ENCODE results near the gene LIMK2. TPM values are rescaled to one million over a fixed set of nuclear protein-coding genes. Genes with fewer than 3 reads are reported as not detected.

Gene LIMK2
- total and polyA plus RNA-seq, 4 donors: 6.6 to 39.2 (median 13.4) TPM

GRCh38 chr22:31185056-31185455, 27.0 kb upstream of the LIMK2 start:
- DNase-seq (ENCODE audit: low spot score): no peak
- no peaks in the 10 kb centered on the region for H3K27me3 ChIP-seq (ENCODE audit: control insufficient read depth in 4 of 4, insufficient read depth in 4 of 4, low read length in 3 of 4)
- H3K4me3 ChIP-seq (ENCODE audit: low read depth in 1 of 3, low read length in 3 of 3): no peak overlapping the region
- H3K9me3 ChIP-seq (ENCODE audit: control insufficient read depth in 4 of 4, low read length in 3 of 4): no peaks in the 10 kb centered on the region
- H3K4me1 ChIP-seq (ENCODE audit: control insufficient read depth in 4 of 4, insufficient read depth in 4 of 4, low read length in 3 of 4): no peaks in the 10 kb centered on the region
- H3K36me3 ChIP-seq (ENCODE audit: control insufficient read depth in 4 of 4, insufficient read depth in 3 of 4, low read depth in 1 of 4, low read length in 3 of 4): peaks cover 0 to 15% (median 5%) of the 10 kb centered on the region in 4 donors
- TF ChIP-seq FOXA2 (IDR thresholded peaks at IDR 0.05): no peak
- TF ChIP-seq REST (IDR thresholded peaks at IDR 0.05): no peak
- TF ChIP-seq YY1 (IDR thresholded peaks at IDR 0.05): no peak
- TF ChIP-seq GABPA (IDR thresholded peaks at IDR 0.05 in 1 of 2, conservative IDR thresholded peaks at IDR 0.05 in 1 of 2): no peak
- TF ChIP-seq HNF4A (conservative IDR thresholded peaks at IDR 0.05): no peak
- TF ChIP-seq JUND (IDR thresholded peaks at IDR 0.05): no peak
- no peak for TF ChIP-seq ZBTB33 (IDR thresholded peaks at IDR 0.05)
- TF ChIP-seq CTCF (IDR thresholded peaks at IDR 0.05; ENCODE audit: low read depth, low read length, missing input control): no peak
- no peak for TF ChIP-seq HNF4G (IDR thresholded peaks at IDR 0.05)
- no peak for TF ChIP-seq SP1 (IDR thresholded peaks at IDR 0.05)
- no peak overlapping the region for H3K9ac ChIP-seq (ENCODE audit: low read depth in 1 of 2, low read length in 2 of 2)
- H3K27ac ChIP-seq (ENCODE audit: low read depth in 1 of 2, low read length in 2 of 2): no peak overlapping the region
- 97% methylated on average over 5 of the region's 5 CpGs for WGBS

GRCh38 chr22:31187627-31188026, 24.5 kb upstream of the LIMK2 start:
- no peak for DNase-seq (ENCODE audit: low spot score)
- 89% methylated on average over 6 of the region's 6 CpGs for WGBS
- no peak overlapping the region for H3K9ac ChIP-seq (ENCODE audit: low read depth in 1 of 2, low read length in 2 of 2)
- no peaks in the 10 kb centered on the region for H3K4me1 ChIP-seq (ENCODE audit: control insufficient read depth in 4 of 4, insufficient read depth in 4 of 4, low read length in 3 of 4)
- H3K27ac ChIP-seq (ENCODE audit: low read depth in 1 of 2, low read length in 2 of 2): no peak overlapping the region
- no peaks in the 10 kb centered on the region for H3K27me3 ChIP-seq (ENCODE audit: control insufficient read depth in 4 of 4, insufficient read depth in 4 of 4, low read length in 3 of 4)
- H3K36me3 ChIP-seq (ENCODE audit: control insufficient read depth in 4 of 4, insufficient read depth in 3 of 4, low read depth in 1 of 4, low read length in 3 of 4): peaks cover 4 to 22% (median 6%) of the 10 kb centered on the region in 4 donors
- no peaks in the 10 kb centered on the region for H3K9me3 ChIP-seq (ENCODE audit: control insufficient read depth in 4 of 4, low read length in 3 of 4)
- H3K4me3 ChIP-seq (ENCODE audit: low read depth in 1 of 3, low read length in 3 of 3): no peak overlapping the region
- no peak for TF ChIP-seq EGR1 (IDR thresholded peaks at IDR 0.05; ENCODE audit: low read depth in 2 of 2)
- TF ChIP-seq FOXA2 (IDR thresholded peaks at IDR 0.05): no peak
- no peak for TF ChIP-seq REST (IDR thresholded peaks at IDR 0.05)
- TF ChIP-seq ZBTB33 (IDR thresholded peaks at IDR 0.05): no peak
- no peak for TF ChIP-seq HNF4G (IDR thresholded peaks at IDR 0.05)
- TF ChIP-seq HNF4A (conservative IDR thresholded peaks at IDR 0.05): no peak

All from liver (tissue), 9 donors.